Neural progenitor cell (in vitro differentiated cells): ENCODE data around the gene AURKA. TPM values are rescaled to one million over a fixed set of nuclear protein-coding genes. Genes with fewer than 3 reads are reported as not detected.

ENCODE experiments used
- DNase-seq: peaks from one replicate; pipeline ENCODE4 v3.0.0-alpha.2; 2016; ENCODE audit warnings: low spot score
- H2AFZ ChIP-seq: fragments of 200-600 bp; sonication (generic); replicated peaks from 2 replicates; pipeline ENCODE4 v1.6.1; 2016; ENCODE audit warnings: antibody characterized with exemption
- H3F3A ChIP-seq: fragments of 200-600 bp; sonication (generic); 2 replicates; pipeline ENCODE4 v1.6.1; 2016; ENCODE audit warnings: antibody characterized with exemption, low read depth
- H3K27ac ChIP-seq: fragments of 200-600 bp; sonication (generic); 2 replicates; pipeline ENCODE4 v1.5.1; 2016; ENCODE audit warnings: mild to moderate bottlenecking
- H3K27me3 ChIP-seq: fragments of 200-600 bp; sonication (generic); 2 replicates; pipeline ENCODE4 v1.6.1; 2016; ENCODE audit warnings: mild to moderate bottlenecking, moderate library complexity
- H3K36me3 ChIP-seq: fragments of 200-600 bp; sonication (generic); 2 replicates; pipeline ENCODE4 v1.5.1; 2016
- H3K4me1 ChIP-seq: fragments of 200-600 bp; sonication (generic); 2 replicates; pipeline ENCODE4 v1.6.1; 2016; ENCODE audit warnings: mixed run types
- H3K4me2 ChIP-seq: fragments of 200-600 bp; sonication (generic); 2 replicates; pipeline ENCODE4 v1.6.1; 2016
- H3K4me3 ChIP-seq: fragments of 200-600 bp; sonication (generic); 2 replicates; pipeline ENCODE4 v1.5.1; 2016
- H3K79me2 ChIP-seq: fragments of 200-600 bp; sonication (generic); 2 replicates; pipeline ENCODE4 v1.6.1; 2016; ENCODE audit warnings: low read depth
- H3K9ac ChIP-seq: fragments of 200-600 bp; sonication (generic); 2 replicates; pipeline ENCODE4 v1.6.1; 2016
- H3K9me3 ChIP-seq: fragments of 200-600 bp; sonication (generic); 2 replicates; pipeline ENCODE4 v1.5.1; 2016; ENCODE audit warnings: low read depth
- H4K20me1 ChIP-seq: fragments of 200-600 bp; sonication (generic); 2 replicates; pipeline ENCODE4 v1.6.1; 2016; ENCODE audit warnings: low read depth
- H3K27ac Mint-ChIP-seq: 3 replicates; pipeline ENCODE4 v1.8.0; 2021; ENCODE audit warnings: mixed read lengths
- H3K27me3 Mint-ChIP-seq: 2 replicates; pipeline ENCODE4 v1.8.0; 2022; ENCODE audit warnings: low read depth, mild to moderate bottlenecking, inconsistent platforms, moderate library complexity, mixed read lengths; ENCODE audit not compliant: insufficient read depth
- H3K36me3 Mint-ChIP-seq: 3 replicates; pipeline ENCODE4 v1.8.0; 2021; ENCODE audit warnings: mixed read lengths
- H3K4me1 Mint-ChIP-seq: 3 replicates; pipeline ENCODE4 v1.8.0; 2021; ENCODE audit warnings: mixed read lengths
- H3K4me3 Mint-ChIP-seq: 3 replicates; pipeline ENCODE4 v1.8.0; 2021; ENCODE audit warnings: mild to moderate bottlenecking, moderate library complexity, mixed read lengths
- H3K9me3 Mint-ChIP-seq: 3 replicates; pipeline ENCODE4 v1.8.0; 2020; ENCODE audit warnings: mixed read lengths
- EZH2 ChIP-seq: fragments of 200-600 bp; sonication (generic); IDR thresholded peaks from 2 replicates; pipeline ENCODE4 v1.6.1; 2017; ENCODE audit warnings: antibody characterized with exemption, mild to moderate bottlenecking, moderate library complexity
- EZH2phosphoT487 ChIP-seq: fragments of 200-600 bp; sonication (generic); IDR thresholded peaks from 2 replicates; pipeline ENCODE4 v1.6.1; 2017; ENCODE audit warnings: antibody characterized with exemption
- total RNA-seq: library from RNA; depleted of rRNA; stranded (reverse); fragments of >200 nt; gene quantifications from 2 replicates; pipeline ENCODE4 v1.2.3, GENCODE V29; 2015; ENCODE audit warnings: low replicate concordance
- TF ChIP-seq, protein P1 (sequence below): fragments of 200-600 bp; sonication (generic); IDR thresholded peaks from 2 replicates; pipeline ENCODE4 v1.5.1; 2017; ENCODE audit warnings: antibody characterized with exemption, mild to moderate bottlenecking

The AURKA gene
- total RNA-seq, 1 donor from 2014 or later = 186 TPM

DNA sequence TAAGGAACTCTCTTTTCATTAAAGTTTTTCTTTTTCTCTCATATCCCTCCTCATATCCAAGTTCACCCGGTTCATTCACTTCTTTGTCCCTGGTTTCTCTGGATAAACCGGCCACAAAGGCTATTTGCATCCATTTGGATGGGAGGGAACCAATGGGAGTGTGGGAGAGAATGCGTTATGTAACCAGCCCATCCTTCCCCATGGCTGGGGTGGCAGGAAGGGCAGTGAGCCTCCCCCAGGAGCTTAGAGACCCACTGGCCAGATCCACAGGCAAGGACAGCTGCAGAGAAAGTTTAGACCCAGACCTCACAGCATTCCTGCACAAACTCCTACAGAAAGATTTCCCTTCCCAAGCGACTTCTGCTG, 30.8 kb upstream of the AURKA start:
- Histone ChIP-seq H2AFZ (no peak overlapping the region), H3K9me3 (no peaks in the 10 kb centered on the region), H4K20me1 (no peaks in the 10 kb centered on the region), H3K4me1 (no peaks in the 10 kb centered on the region), H3K27ac (no peak overlapping the region), H3K79me2 (no peaks in the 10 kb centered on the region), H3F3A (no peaks in the 10 kb centered on the region), H3K4me3 (no peak overlapping the region), H3K4me2 (no peak overlapping the region), H3K9ac (no peak overlapping the region), H3K27me3 (peaks cover 39% of the 10 kb centered on the region), H3K36me3 (no peaks in the 10 kb centered on the region)
- Mint-ChIP-seq H3K4me1 (peaks cover 22% of the 10 kb centered on the region), H3K36me3 (no peaks in the 10 kb centered on the region), H3K27me3 (no peaks in the 10 kb centered on the region), H3K4me3 (no peak overlapping the region), H3K9me3 (no peaks in the 10 kb centered on the region), H3K27ac (peak overlapping the region; percentile 88)
- TF ChIP-seq, protein P1, sequence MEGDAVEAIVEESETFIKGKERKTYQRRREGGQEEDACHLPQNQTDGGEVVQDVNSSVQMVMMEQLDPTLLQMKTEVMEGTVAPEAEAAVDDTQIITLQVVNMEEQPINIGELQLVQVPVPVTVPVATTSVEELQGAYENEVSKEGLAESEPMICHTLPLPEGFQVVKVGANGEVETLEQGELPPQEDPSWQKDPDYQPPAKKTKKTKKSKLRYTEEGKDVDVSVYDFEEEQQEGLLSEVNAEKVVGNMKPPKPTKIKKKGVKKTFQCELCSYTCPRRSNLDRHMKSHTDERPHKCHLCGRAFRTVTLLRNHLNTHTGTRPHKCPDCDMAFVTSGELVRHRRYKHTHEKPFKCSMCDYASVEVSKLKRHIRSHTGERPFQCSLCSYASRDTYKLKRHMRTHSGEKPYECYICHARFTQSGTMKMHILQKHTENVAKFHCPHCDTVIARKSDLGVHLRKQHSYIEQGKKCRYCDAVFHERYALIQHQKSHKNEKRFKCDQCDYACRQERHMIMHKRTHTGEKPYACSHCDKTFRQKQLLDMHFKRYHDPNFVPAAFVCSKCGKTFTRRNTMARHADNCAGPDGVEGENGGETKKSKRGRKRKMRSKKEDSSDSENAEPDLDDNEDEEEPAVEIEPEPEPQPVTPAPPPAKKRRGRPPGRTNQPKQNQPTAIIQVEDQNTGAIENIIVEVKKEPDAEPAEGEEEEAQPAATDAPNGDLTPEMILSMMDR = no peak
- no peak for TF ChIP-seq EZH2
- no peak for DNase-seq

DNA sequence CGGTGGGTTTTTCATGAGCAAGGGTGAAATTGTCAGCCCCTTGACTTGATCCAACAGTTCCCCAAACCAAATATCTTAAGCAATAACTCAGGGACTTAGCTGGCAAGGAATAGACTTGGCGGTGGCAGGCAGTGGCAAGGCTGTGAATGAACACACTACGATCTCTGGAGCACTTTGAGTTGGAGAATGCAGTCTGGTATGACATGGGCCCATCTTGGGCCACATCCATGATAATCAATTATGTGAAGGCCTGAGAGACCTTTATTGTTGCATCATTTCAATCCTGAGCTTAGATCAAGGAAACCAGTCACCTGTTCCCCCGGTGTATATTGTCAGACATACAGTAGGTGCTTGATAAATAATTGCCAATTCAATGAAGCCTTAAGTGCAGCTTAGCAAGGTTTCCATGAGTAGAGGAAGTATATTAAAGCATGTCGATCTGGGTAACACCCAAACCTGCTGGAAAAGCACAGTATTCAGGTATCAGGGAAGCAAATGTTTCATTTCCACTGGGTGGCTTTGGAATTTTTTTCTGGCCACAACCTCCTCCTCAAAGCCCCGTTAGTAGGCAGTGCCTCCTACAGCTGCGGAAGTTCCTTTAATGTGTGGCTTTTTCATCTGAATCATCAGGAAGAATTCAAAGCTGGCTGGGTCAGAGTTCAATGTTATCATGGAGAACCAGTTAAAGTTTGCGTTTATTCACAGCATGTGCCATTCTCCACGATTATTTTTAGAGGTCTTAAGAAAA, 30.2 kb upstream of the AURKA start:
- H3K4me3 ChIP-seq = no peak overlapping the region
- H2AFZ ChIP-seq = no peak overlapping the region
- peaks cover 22% of the 10 kb centered on the region for H3K4me1 Mint-ChIP-seq
- no peak for DNase-seq
- no peaks in the 10 kb centered on the region for H3F3A ChIP-seq
- TF ChIP-seq, protein P1 = no peak
- TF ChIP-seq EZH2phosphoT487 = no peak
- no peak for TF ChIP-seq EZH2
- H3K27me3 ChIP-seq = peaks cover 39% of the 10 kb centered on the region
- no peaks in the 10 kb centered on the region for H4K20me1 ChIP-seq
- H3K27ac ChIP-seq = no peak overlapping the region
- H3K4me1 ChIP-seq = no peaks in the 10 kb centered on the region
- no peak overlapping the region for H3K4me2 ChIP-seq
- no peaks in the 10 kb centered on the region for H3K79me2 ChIP-seq
- H3K27ac Mint-ChIP-seq = peak overlapping the region; percentile 88
- H3K4me3 Mint-ChIP-seq = no peak overlapping the region
- no peak overlapping the region for H3K9ac ChIP-seq
- no peaks in the 10 kb centered on the region for H3K36me3 Mint-ChIP-seq
- H3K9me3 Mint-ChIP-seq = no peaks in the 10 kb centered on the region
- H3K9me3 ChIP-seq = no peaks in the 10 kb centered on the region
- H3K27me3 Mint-ChIP-seq = no peaks in the 10 kb centered on the region
- H3K36me3 ChIP-seq = no peaks in the 10 kb centered on the region

DNA sequence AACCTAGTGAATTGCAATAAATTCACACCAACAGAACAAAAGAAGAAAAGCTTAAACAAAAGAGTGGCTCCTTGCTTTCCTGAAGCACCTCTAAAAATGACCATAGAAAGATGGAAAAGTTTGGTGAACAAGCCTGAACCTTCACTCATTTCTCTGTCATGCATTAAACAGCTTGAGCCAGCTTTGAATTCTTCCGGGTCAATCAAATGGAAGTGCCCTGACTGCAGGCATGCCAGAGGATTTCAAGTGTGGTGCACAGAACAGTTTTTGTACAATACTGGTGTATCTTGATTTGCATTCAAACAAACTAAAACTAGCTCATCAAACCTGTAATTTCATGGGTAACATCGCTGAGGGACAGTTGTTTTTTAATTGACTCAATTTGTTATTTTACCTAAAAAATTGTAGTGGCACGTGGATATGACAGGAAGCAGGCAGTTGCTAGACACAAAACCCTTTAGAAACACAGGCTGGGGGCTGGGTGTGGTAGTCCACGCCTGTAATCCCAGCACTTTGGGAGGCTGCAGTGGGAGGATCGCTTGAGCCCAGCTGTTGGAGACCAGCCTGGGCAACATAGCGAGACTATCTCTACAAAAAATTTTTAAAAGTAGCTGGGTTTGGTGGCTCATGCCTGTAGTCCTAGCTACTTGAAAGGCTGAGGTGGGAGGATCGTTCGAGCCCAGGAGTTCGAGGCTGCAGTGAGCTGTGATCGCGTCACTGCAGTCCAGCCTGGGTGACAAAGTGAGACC, 29.1 kb upstream of the AURKA start:
- Histone ChIP-seq H4K20me1 (no peaks in the 10 kb centered on the region), H3K27ac (no peak overlapping the region), H2AFZ (no peak overlapping the region), H3K4me3 (no peak overlapping the region), H3K27me3 (peaks cover 38% of the 10 kb centered on the region), H3K9me3 (no peaks in the 10 kb centered on the region), H3K4me1 (no peaks in the 10 kb centered on the region), H3K79me2 (no peaks in the 10 kb centered on the region), H3K4me2 (no peak overlapping the region), H3K36me3 (no peaks in the 10 kb centered on the region), H3K9ac (no peak overlapping the region), H3F3A (no peaks in the 10 kb centered on the region)
- Mint-ChIP-seq H3K36me3 (no peaks in the 10 kb centered on the region), H3K9me3 (no peaks in the 10 kb centered on the region), H3K4me1 (peaks cover 22% of the 10 kb centered on the region), H3K27ac (peak overlapping the region; percentile 9), H3K27me3 (no peaks in the 10 kb centered on the region), H3K4me3 (no peak overlapping the region)
- TF ChIP-seq EZH2 (no peak), EZH2phosphoT487 (no peak)
- TF ChIP-seq, protein P1 = no peak
- DNase-seq = no peak
